Measurements from ENCODE around the gene USP24. TPM values are rescaled to one million over a fixed set of nuclear protein-coding genes. Genes with fewer than 3 reads are reported as not detected.
"Not testable (repeated sequence)": the region's sequence is repeated elsewhere in the genome, so short reads cannot be mapped to it uniquely, and the experiment has no call there.

The USP24 gene
- total and polyA plus RNA-seq, 2 donors (not counting 3 experiments of a cell fraction or from before 2014, with no cell fraction given) = 8.2 to 30.0 TPM

DNA sequence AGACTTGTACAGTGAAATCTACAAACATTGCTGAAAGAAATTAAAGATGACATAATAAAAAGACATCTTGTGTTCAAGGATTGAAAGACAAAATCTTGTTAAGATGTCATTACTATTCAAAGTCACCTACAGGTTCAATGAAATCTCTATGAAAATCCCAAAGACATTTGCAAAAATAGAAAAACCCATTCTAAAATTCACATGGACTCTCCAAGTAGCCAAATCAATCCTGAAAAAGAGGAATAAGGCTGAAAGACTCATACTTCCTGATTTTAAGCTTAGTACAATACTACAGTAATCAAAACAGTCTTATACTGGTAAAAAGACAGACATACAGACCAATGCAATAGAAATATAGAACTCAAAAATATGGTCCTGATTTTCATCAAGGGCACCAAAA lies 97.2 kb downstream of the USP24 start:
- no TSS peak for BruUV-seq (replicated peaks)
- ChIA-PET CTCF (no interaction called here), POLR2A (no interaction called here)
- Histone ChIP-seq H3K4me1 (ENCODE audit: control insufficient read depth, extremely low read depth, insufficient read depth, low read length) (no peaks in the 10 kb centered on the region), H3K27ac (ENCODE audit: insufficient read depth, low read depth, low read length) (no peak overlapping the region), H3K9me3 (replicated peaks; ENCODE audit: control insufficient read depth, insufficient read depth, low read length) (no peaks in the 10 kb centered on the region), H3K27me3 (ENCODE audit: control insufficient read depth in 2 of 2, insufficient read depth in 2 of 2, low read length in 2 of 2) (no peaks in the 10 kb centered on the region), H3K4me2 (ENCODE audit: insufficient read depth, low read length) (no peak overlapping the region), H3K79me2 (ENCODE audit: control insufficient read depth, insufficient read depth, low read length) (no peaks in the 10 kb centered on the region), H3K36me3 (ENCODE audit: control insufficient read depth in 2 of 2, extremely low read depth in 1 of 2, insufficient read depth in 2 of 2, low read length in 2 of 2) (peaks cover 12 to 21% of the 10 kb centered on the region in 2 experiments), H2AFZ (ENCODE audit: low read depth, low read length) (no peak overlapping the region), H4K20me1 (replicated peaks; ENCODE audit: control insufficient read depth, extremely low read depth, insufficient read depth, low read length) (no peaks in the 10 kb centered on the region), H3K9ac (replicated peaks; ENCODE audit: extremely low read depth, insufficient read depth, low read length) (no peak overlapping the region), H3K9me1 (replicated peaks; ENCODE audit: control insufficient read depth, extremely low read depth, insufficient read depth, low read length) (peaks cover 3% of the 10 kb centered on the region), H3K4me3 (replicated peaks in 1 of 3; ENCODE audit: insufficient read depth in 1 of 3, low read depth in 1 of 3, low read length in 3 of 3) (no peak overlapping the region)
- FAIRE-seq = no peak
- TF ChIP-seq GATA2 (IDR thresholded peaks at IDR 0.05; ENCODE audit: insufficient read depth, insufficient read length, low read depth, low read length) (no peak), FOS (IDR thresholded peaks at IDR 0.05; ENCODE audit: borderline replicate concordance, insufficient read depth, low read length) (no peak), POLR2AphosphoS5 (IDR thresholded peaks at IDR 0.05; ENCODE audit: insufficient read depth, low read depth, low read length) (no peak), MYC (IDR thresholded peaks at IDR 0.05; ENCODE audit: low read depth, low read length) (no peak), CTCF (IDR thresholded peaks at IDR 0.05; ENCODE audit: extremely low read depth in 1 of 2, insufficient read depth in 1 of 2, low read depth in 1 of 2, low read length in 2 of 2) (no peak), EZH2 (IDR thresholded peaks at IDR 0.05; ENCODE audit: borderline replicate concordance, low read depth, low read length, severe bottlenecking) (no peak), POLR2A (IDR thresholded peaks at IDR 0.05; ENCODE audit: low read depth, low read length) (no peak)
- TF ChIP-seq, protein P1, sequence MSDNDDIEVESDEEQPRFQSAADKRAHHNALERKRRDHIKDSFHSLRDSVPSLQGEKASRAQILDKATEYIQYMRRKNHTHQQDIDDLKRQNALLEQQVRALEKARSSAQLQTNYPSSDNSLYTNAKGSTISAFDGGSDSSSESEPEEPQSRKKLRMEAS (IDR thresholded peaks at IDR 0.05; ENCODE audit: insufficient read depth, insufficient read length) = no peak
- no peak for DNase-seq (ENCODE audit: low read depth, low spot score)
- intact Hi-C loops (cut with micrococcal nuclease) = no loop called here
- dilution Hi-C loops (cut with MboI; ENCODE audit: extremely low pct_ligation_motif_present, low sequenced_read_pairs) = no loop called here

GRCh38 chr1:55109005-55109404 lies 106.2 kb downstream of the USP24 start:
- H3K27ac ChIP-seq (ENCODE audit: insufficient read depth, low read depth, low read length); BruUV-seq (replicated peaks); DNase-seq (ENCODE audit: low read depth, low spot score); H2AFZ ChIP-seq (ENCODE audit: low read depth, low read length); H3K9ac ChIP-seq (replicated peaks; ENCODE audit: extremely low read depth, insufficient read depth, low read length); intact Hi-C loops (cut with micrococcal nuclease); H3K79me2 ChIP-seq (ENCODE audit: control insufficient read depth, insufficient read depth, low read length); H3K27me3 ChIP-seq (ENCODE audit: control insufficient read depth in 2 of 2, insufficient read depth in 2 of 2, low read length in 2 of 2); dilution Hi-C loops (cut with MboI; ENCODE audit: extremely low pct_ligation_motif_present, low sequenced_read_pairs); H3K9me3 ChIP-seq (replicated peaks; ENCODE audit: control insufficient read depth, insufficient read depth, low read length); H3K4me3 ChIP-seq (replicated peaks in 1 of 3; ENCODE audit: insufficient read depth in 1 of 3, low read depth in 1 of 3, low read length in 3 of 3); H4K20me1 ChIP-seq (replicated peaks; ENCODE audit: control insufficient read depth, extremely low read depth, insufficient read depth, low read length); H3K9me1 ChIP-seq (replicated peaks; ENCODE audit: control insufficient read depth, extremely low read depth, insufficient read depth, low read length); FAIRE-seq; H3K4me2 ChIP-seq (ENCODE audit: insufficient read depth, low read length); POLR2A ChIA-PET; H3K4me1 ChIP-seq (ENCODE audit: control insufficient read depth, extremely low read depth, insufficient read depth, low read length); CTCF ChIA-PET: not testable (repeated sequence)
- H3K36me3 ChIP-seq (ENCODE audit: control insufficient read depth in 2 of 2, extremely low read depth in 1 of 2, insufficient read depth in 2 of 2, low read length in 2 of 2) = peaks cover 9 to 13% of the 10 kb centered on the region in 2 experiments

All from endothelial cell of umbilical vein (primary cell).